HepG2 (cell line): ENCODE results near the gene GEMIN2. TPM values are rescaled to one million over a fixed set of nuclear protein-coding genes. Genes with fewer than 3 reads are reported as not detected.

Source experiments
- AKAP8 ChIP-seq: sonication (generic); formaldehyde crosslinking; IDR thresholded peaks from 2 replicates; pipeline ENCODE4 v1.5.1; 2020; ENCODE audit warnings: mild to moderate bottlenecking, missing genetic modification reagents
- FOXP4 ChIP-seq: sonication (generic); formaldehyde crosslinking; IDR thresholded peaks from 2 replicates; pipeline ENCODE4 v1.4.0; 2020; ENCODE audit warnings: missing genetic modification reagents
- HNRNPLL ChIP-seq: fragments of 200-400 bp; formaldehyde crosslinking; IDR thresholded peaks from 2 replicates; pipeline ENCODE4 v1.6.1; 2017; ENCODE audit warnings: mild to moderate bottlenecking, low read depth, low read length; ENCODE audit not compliant: poor library complexity, severe bottlenecking
- NFKB2 ChIP-seq: sonication (generic); formaldehyde crosslinking; IDR thresholded peaks from 2 replicates; pipeline ENCODE4 v1.4.0; 2020; ENCODE audit warnings: missing genetic modification reagents, borderline replicate concordance
- PITX1 ChIP-seq: sonication (generic); formaldehyde crosslinking; IDR thresholded peaks from 2 replicates; pipeline ENCODE4 v1.5.1; 2020; ENCODE audit warnings: mild to moderate bottlenecking, missing genetic modification reagents
- POGZ ChIP-seq: sonication (generic); formaldehyde crosslinking; IDR thresholded peaks from 2 replicates; pipeline ENCODE4 v1.4.0; 2020; ENCODE audit warnings: mild to moderate bottlenecking, missing genetic modification reagents
- YY1 ChIP-seq: IDR thresholded peaks from 2 replicates; pipeline ENCODE4 v1.6.1; 2011; ENCODE audit warnings: low read length, low read depth, moderate library complexity, mild to moderate bottlenecking; ENCODE audit not compliant: insufficient read depth, insufficient replicate concordance
- ZC3H13 ChIP-seq: sonication (generic); formaldehyde crosslinking; IDR thresholded peaks from 2 replicates; pipeline ENCODE4 v1.8.1; 2023; ENCODE audit warnings: mild to moderate bottlenecking, missing genetic modification reagents, moderate library complexity
- ZFY ChIP-seq: sonication (generic); formaldehyde crosslinking; IDR thresholded peaks from 2 replicates; pipeline ENCODE4 v1.4.0; 2020; ENCODE audit warnings: missing genetic modification reagents
- ZNF256 ChIP-seq: sonication (generic); formaldehyde crosslinking; conservative IDR thresholded peaks from 2 replicates; pipeline ENCODE4 v1.4.0; 2020; ENCODE audit warnings: missing genetic modification reagents
- ZNF513 ChIP-seq: sonication (generic); formaldehyde crosslinking; conservative IDR thresholded peaks from 2 replicates; pipeline ENCODE4 v1.5.0; 2020; ENCODE audit warnings: missing genetic modification reagents
- ZNF780A ChIP-seq: sonication (generic); formaldehyde crosslinking; IDR thresholded peaks from 2 replicates; pipeline ENCODE4 v1.8.0; 2022; ENCODE audit warnings: mild to moderate bottlenecking, missing genetic modification reagents, moderate library complexity
- polyA plus RNA-seq, 8 experiments: library from polyadenylated mRNA; depleted of rRNA in 3 of 8; stranded (reverse) in 7 of 8; unstranded in 1 of 8; fragments of >200 nt; fragmentation: Illumina TruSeq in 4 of 8; extraction: Trizol in 4 of 8; gene quantifications; 2 replicates each; pipeline versions ENCODE4 v1.2.1 to v1.2.3, GENCODE V29; 2011 to 2016; ENCODE audit warnings: low read depth in 4 of 8, missing spikeins in 1 of 8, mixed read lengths in 1 of 8; ENCODE audit not compliant: insufficient read depth in 1 of 8
- total RNA-seq, 5 experiments: library from RNA; depleted of rRNA; stranded (reverse); fragments of >200 nt; fragmentation: Illumina TruSeq; extraction: Trizol; gene quantifications; 2 replicates each; pipeline ENCODE4 v1.2.3, GENCODE V29; 2016; ENCODE audit warnings: low read depth in 1 of 5
- TF ChIP-seq, protein P1 (sequence below): sonication (generic); formaldehyde crosslinking; IDR thresholded peaks from 2 replicates; pipeline ENCODE4 v1.4.0; 2020; ENCODE audit warnings: mild to moderate bottlenecking, missing genetic modification reagents
- TF ChIP-seq, protein P2 (sequence below): sonication (generic); formaldehyde crosslinking; IDR thresholded peaks from 2 replicates; pipeline ENCODE4 v1.4.0; 2020; ENCODE audit warnings: mild to moderate bottlenecking, missing genetic modification reagents

The GEMIN2 gene
- total and polyA plus RNA-seq, 2 of the 13 experiments (the other 11 are each of a cell fraction or from before 2014, with no cell fraction given), result 54.8 to 110 TPM

- no peak for TF ChIP-seq NFKB2 (CRISPR knock-in tag)
- TF ChIP-seq POGZ (CRISPR knock-in tag), result no peak
- no peak for TF ChIP-seq ZFY (CRISPR knock-in tag)
- TF ChIP-seq, protein P1, sequence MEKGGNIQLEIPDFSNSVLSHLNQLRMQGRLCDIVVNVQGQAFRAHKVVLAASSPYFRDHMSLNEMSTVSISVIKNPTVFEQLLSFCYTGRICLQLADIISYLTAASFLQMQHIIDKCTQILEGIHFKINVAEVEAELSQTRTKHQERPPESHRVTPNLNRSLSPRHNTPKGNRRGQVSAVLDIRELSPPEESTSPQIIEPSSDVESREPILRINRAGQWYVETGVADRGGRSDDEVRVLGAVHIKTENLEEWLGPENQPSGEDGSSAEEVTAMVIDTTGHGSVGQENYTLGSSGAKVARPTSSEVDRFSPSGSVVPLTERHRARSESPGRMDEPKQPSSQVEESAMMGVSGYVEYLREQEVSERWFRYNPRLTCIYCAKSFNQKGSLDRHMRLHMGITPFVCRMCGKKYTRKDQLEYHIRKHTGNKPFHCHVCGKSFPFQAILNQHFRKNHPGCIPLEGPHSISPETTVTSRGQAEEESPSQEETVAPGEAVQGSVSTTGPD (CRISPR knock-in tag), result no peak; the same call in none of the 2 replicates
- TF ChIP-seq, protein P2, sequence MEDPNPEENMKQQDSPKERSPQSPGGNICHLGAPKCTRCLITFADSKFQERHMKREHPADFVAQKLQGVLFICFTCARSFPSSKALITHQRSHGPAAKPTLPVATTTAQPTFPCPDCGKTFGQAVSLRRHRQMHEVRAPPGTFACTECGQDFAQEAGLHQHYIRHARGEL (CRISPR knock-in tag), result no peak
- no peak for TF ChIP-seq AKAP8 (CRISPR knock-in tag)
- no peak for TF ChIP-seq ZC3H13 (CRISPR knock-in tag)
- TF ChIP-seq YY1, result no peak
- TF ChIP-seq ZNF256 (CRISPR knock-in tag), result peak; percentile 80; the same call in 1 of the 2 replicates
- no peak for TF ChIP-seq ZNF780A (CRISPR knock-in tag)
- no peak for TF ChIP-seq PITX1 (CRISPR knock-in tag)
- TF ChIP-seq HNRNPLL, result no peak
- TF ChIP-seq ZNF513 (CRISPR knock-in tag), result no peak
- TF ChIP-seq FOXP4 (CRISPR knock-in tag), result peak; percentile 34; the same call in 1 of the 2 replicates
These were observed 11.7 kb upstream of the GEMIN2 start (continued) for GRCh38 chr14:39102265-39102968.
